Sigmoid colon (tissue), 7 donors: ENCODE data around the gene GMFB. TPM values are rescaled to one million over a fixed set of nuclear protein-coding genes. Genes with fewer than 3 reads are reported as not detected.

Source experiments
- DNase-seq: peaks from one replicate; pipeline ENCODE4 v3.0.0-alpha.2; 2019
- H3K27ac ChIP-seq, 4 donors: fragments of 200-600 bp; sonication (generic); one replicate each; pipeline ENCODE4 v1.5.1; 2016 to 2019; ENCODE audit warnings: mild to moderate bottlenecking in 1 of 4
- H3K27me3 ChIP-seq, 3 donors: fragments of 200-600 bp; sonication (generic); one replicate each; pipeline ENCODE4 v1.5.1; 2019; ENCODE audit warnings: mild to moderate bottlenecking in 1 of 3
- H3K36me3 ChIP-seq, 4 donors: fragments of 200-600 bp; sonication (generic); one replicate each; pipeline ENCODE4 v1.5.1; 2016 to 2019
- H3K4me1 ChIP-seq, 4 donors: fragments of 200-600 bp; sonication (generic); one replicate each; pipeline ENCODE4 v1.5.1; 2017 to 2019
- H3K4me3 ChIP-seq, 4 donors: fragments of 200-600 bp; sonication (generic); one replicate each; pipeline ENCODE4 v1.5.1; 2017 to 2019; ENCODE audit warnings: mild to moderate bottlenecking in 2 of 4, moderate library complexity in 1 of 4
- H3K9me3 ChIP-seq, 4 donors: fragments of 200-600 bp in 3 of 4; sonication (generic) in 3 of 4; one replicate each; pipeline versions ENCODE4 v1.5.1 to v1.6.1; 2013 to 2019
- EP300 ChIP-seq, 4 donors: sonication (generic); formaldehyde crosslinking; IDR thresholded peaks; one replicate each; pipeline ENCODE4 v1.6.1; 2017; ENCODE audit warnings: antibody characterized with exemption in 4 of 4
- POLR2A ChIP-seq, 2 donors: fragments of 450-650 bp; IDR thresholded peaks; one replicate each; pipeline ENCODE4 v1.6.1; 2016; ENCODE audit warnings: antibody characterized with exemption in 2 of 2, mild to moderate bottlenecking in 2 of 2, moderate library complexity in 2 of 2
- POLR2AphosphoS5 ChIP-seq, 4 donors: sonication (generic); formaldehyde crosslinking; IDR thresholded peaks; one replicate each; pipeline ENCODE4 v1.6.1; 2017; ENCODE audit warnings: antibody characterized with exemption in 4 of 4
- WGBS, 2 donors: extraction: QIAGEN DNeasy Blood & Tissue Kit; methylation state at CpG; one replicate each; pipeline ENCODE4 v1.1.7; 2013; 5-methylcytosine and 5-hydroxymethylcytosine counted together
- intact Hi-C: fragments of 100-400 bp; cut with DNase I; formaldehyde crosslinking; loops from one replicate; pipeline ENCODE4 v1.15.1; 2023
- polyA plus RNA-seq, 3 donors: library from polyadenylated mRNA; stranded (reverse); fragments of 200-250 nt; gene quantifications; one replicate each; pipeline ENCODE4 v1.2.3, GENCODE V29; 2013
- total RNA-seq, 4 donors: library from RNA; depleted of rRNA; stranded (reverse); fragments of >200 nt; gene quantifications; one replicate each; pipeline ENCODE4 v1.1.0, GENCODE V29; 2016
- TF ChIP-seq, protein P1 (sequence below), 4 experiments: fragments of 450-650 bp in 3 of 4; fragments of 200-600 bp in 1 of 4; IDR thresholded peaks; one replicate each; pipeline ENCODE4 v1.5.1; 2016 to 2019; ENCODE audit warnings: antibody characterized with exemption in 4 of 4, mild to moderate bottlenecking in 3 of 4, moderate library complexity in 2 of 4
- donor health status: healthy with polysubstance abuse.
- donor health status: Bipolar disorder and iron deficiency.
- donor health status: healthy.

Gene GMFB
- total and polyA plus RNA-seq, 7 donors = 24.6 to 72.8 (median 48.2) TPM

- H3K36me3 ChIP-seq = no peaks in the 10 kb centered on the region
- TF ChIP-seq EP300 (IDR thresholded peaks at IDR 0.05) (no peak), POLR2AphosphoS5 (IDR thresholded peaks at IDR 0.05) (no peak), POLR2A (IDR thresholded peaks at IDR 0.05) (no peak)
- TF ChIP-seq, protein P1, sequence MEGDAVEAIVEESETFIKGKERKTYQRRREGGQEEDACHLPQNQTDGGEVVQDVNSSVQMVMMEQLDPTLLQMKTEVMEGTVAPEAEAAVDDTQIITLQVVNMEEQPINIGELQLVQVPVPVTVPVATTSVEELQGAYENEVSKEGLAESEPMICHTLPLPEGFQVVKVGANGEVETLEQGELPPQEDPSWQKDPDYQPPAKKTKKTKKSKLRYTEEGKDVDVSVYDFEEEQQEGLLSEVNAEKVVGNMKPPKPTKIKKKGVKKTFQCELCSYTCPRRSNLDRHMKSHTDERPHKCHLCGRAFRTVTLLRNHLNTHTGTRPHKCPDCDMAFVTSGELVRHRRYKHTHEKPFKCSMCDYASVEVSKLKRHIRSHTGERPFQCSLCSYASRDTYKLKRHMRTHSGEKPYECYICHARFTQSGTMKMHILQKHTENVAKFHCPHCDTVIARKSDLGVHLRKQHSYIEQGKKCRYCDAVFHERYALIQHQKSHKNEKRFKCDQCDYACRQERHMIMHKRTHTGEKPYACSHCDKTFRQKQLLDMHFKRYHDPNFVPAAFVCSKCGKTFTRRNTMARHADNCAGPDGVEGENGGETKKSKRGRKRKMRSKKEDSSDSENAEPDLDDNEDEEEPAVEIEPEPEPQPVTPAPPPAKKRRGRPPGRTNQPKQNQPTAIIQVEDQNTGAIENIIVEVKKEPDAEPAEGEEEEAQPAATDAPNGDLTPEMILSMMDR (IDR thresholded peaks at IDR 0.05) = no peak
- intact Hi-C loops = no loop called here
- H3K27me3 ChIP-seq = no peaks in the 10 kb centered on the region
- no peak overlapping the region for H3K27ac ChIP-seq
- no peak overlapping the region for H3K4me3 ChIP-seq
- 37 to 45% methylated on average over 3 of the region's 3 CpGs for WGBS, 2 donors
- H3K9me3 ChIP-seq = no peaks in the 10 kb centered on the region
- DNase-seq = no peak
- peaks cover 0 to 33% (median 29%) of the 10 kb centered on the region in 4 donors for H3K4me1 ChIP-seq
These were observed 1.8 kb upstream of the GMFB start for GRCh38 chr14:54490445-54491175.

- peak overlapping the region; percentile 92 to 96 (median 95) for H3K27ac ChIP-seq
These were observed 1.1 kb upstream of the GMFB start for GRCh38 chr14:54489731-54490444.

GRCh38 chr14:54489318-54489683 is 521 bp upstream of the GMFB start:
- H3K9me3 ChIP-seq = no peaks in the 10 kb centered on the region
- TF ChIP-seq EP300 (IDR thresholded peaks at IDR 0.05) = no peak
- TF ChIP-seq POLR2AphosphoS5 (IDR thresholded peaks at IDR 0.05) = no peak
- no peak for TF ChIP-seq POLR2A (IDR thresholded peaks at IDR 0.05)
- TF ChIP-seq, protein P1 (IDR thresholded peaks at IDR 0.05) = peak in 2 of 4 experiments; percentile 5 to 9
- intact Hi-C loops = loop anchor here (1.0 kb wide), 1 partner anchor 20 kb away; the partner anchor contains the start of gene CGRRF1
- DNase-seq = no peak
- WGBS, 2 donors = 11 to 33% methylated on average over 5 of the region's 5 CpGs
- H3K27me3 ChIP-seq = no peaks in the 10 kb centered on the region
- H3K27ac ChIP-seq = peak overlapping the region; percentile 92 to 96 (median 95)
- peaks cover 0 to 44% (median 35%) of the 10 kb centered on the region in 4 donors for H3K4me1 ChIP-seq
- H3K36me3 ChIP-seq = no peaks in the 10 kb centered on the region
- H3K4me3 ChIP-seq = peak overlapping the region; percentile 70 to 96 (median 82)

More at GRCh38 chr14:54489731-54490444, 1.1 kb upstream of the GMFB start:
- no peak for TF ChIP-seq POLR2AphosphoS5 (IDR thresholded peaks at IDR 0.05)
- no peak for TF ChIP-seq EP300 (IDR thresholded peaks at IDR 0.05)
- TF ChIP-seq, protein P1 (IDR thresholded peaks at IDR 0.05) = no peak
- peak overlapping the region in 3 of 4 donors; percentile 70 to 96 (median 91) for H3K4me3 ChIP-seq
- H3K4me1 ChIP-seq = peaks cover 0 to 40% (median 32%) of the 10 kb centered on the region in 4 donors
- no peaks in the 10 kb centered on the region for H3K36me3 ChIP-seq
- intact Hi-C loops = loop anchor here (1.0 kb wide), 1 partner anchor 19 kb away; the partner anchor contains the start of gene CGRRF1
- no peaks in the 10 kb centered on the region for H3K27me3 ChIP-seq
- H3K9me3 ChIP-seq = no peaks in the 10 kb centered on the region
- 76 to 94% methylated on average over 4 of the region's 4 CpGs for WGBS, 2 donors
- DNase-seq = no peak

GRCh38 chr14:54488318-54488645 is 498 bp downstream of the GMFB start:
- TF ChIP-seq, protein P1 (IDR thresholded peaks at IDR 0.05) = no peak
- no peak for TF ChIP-seq POLR2A (IDR thresholded peaks at IDR 0.05)
- TF ChIP-seq POLR2AphosphoS5 (IDR thresholded peaks at IDR 0.05) = no peak
- TF ChIP-seq EP300 (IDR thresholded peaks at IDR 0.05) = no peak
- Histone ChIP-seq H3K4me1 (peaks cover 0 to 44% (median 35%) of the 10 kb centered on the region in 4 donors), H3K9me3 (no peaks in the 10 kb centered on the region), H3K27me3 (no peaks in the 10 kb centered on the region), H3K27ac (peak overlapping the region; percentile 92 to 96 (median 95)), H3K4me3 (peak overlapping the region; percentile 70 to 96 (median 82)), H3K36me3 (peaks cover 0 to under 1% (median 0%) of the 10 kb centered on the region in 4 donors)
- DNase-seq = no peak
- 0 to 1% methylated on average over 9 of the region's 9 CpGs for WGBS, 2 donors
- intact Hi-C loops = loop anchor here (1.0 kb wide), 1 partner anchor 47 kb away; the partner anchor contains the start of gene CNIH1
